ENCODE data around the gene C1orf159. TPM values are rescaled to one million over a fixed set of nuclear protein-coding genes. Genes with fewer than 3 reads are reported as not detected.

Gene C1orf159
- total RNA-seq, 1 experiment from 2014 or later, result 15.7 TPM

GRCh38 chr1:1161078-1161682 is 45.3 kb upstream of the C1orf159 start:
- TF ChIP-seq CTCF (IDR thresholded peaks at IDR 0.05; ENCODE audit: unreplicated experiment), result no peak
- no peak overlapping the region for H3K27ac Mint-ChIP-seq (ENCODE audit: low read depth, unreplicated experiment)
- no peaks in the 10 kb centered on the region for H3K4me1 Mint-ChIP-seq (ENCODE audit: insufficient read depth, unreplicated experiment)

GRCh38 chr1:1160281-1160930 is 44.5 kb upstream of the C1orf159 start:
- Mint-ChIP-seq H3K36me3 (ENCODE audit: insufficient read depth, unreplicated experiment) (no peaks in the 10 kb centered on the region), H3K27me3 (ENCODE audit: insufficient read depth, unreplicated experiment) (no peaks in the 10 kb centered on the region), H3K27ac (ENCODE audit: low read depth, unreplicated experiment) (no peak overlapping the region), H3K4me3 (ENCODE audit: unreplicated experiment) (no peak overlapping the region), H3K9me3 (ENCODE audit: unreplicated experiment) (no peaks in the 10 kb centered on the region), H3K4me1 (ENCODE audit: insufficient read depth, unreplicated experiment) (no peaks in the 10 kb centered on the region)
- intact Hi-C loops (cut with micrococcal nuclease), result no loop called here
- ChIA-PET POLR2A (no interaction called here), CTCF (no interaction called here)
- BruUV-seq (replicated peaks), result no TSS peak
- no peak for DNase-seq (ENCODE audit: unreplicated experiment)
- TF ChIP-seq CTCF (IDR thresholded peaks at IDR 0.05; ENCODE audit: unreplicated experiment), result no peak

More at GRCh38 chr1:1161078-1161682, 45.3 kb upstream of the C1orf159 start:
- Mint-ChIP-seq H3K4me3 (ENCODE audit: unreplicated experiment) (no peak overlapping the region), H3K9me3 (ENCODE audit: unreplicated experiment) (no peaks in the 10 kb centered on the region), H3K27me3 (ENCODE audit: insufficient read depth, unreplicated experiment) (no peaks in the 10 kb centered on the region), H3K36me3 (ENCODE audit: insufficient read depth, unreplicated experiment) (no peaks in the 10 kb centered on the region)
- BruUV-seq (replicated peaks), result no TSS peak
- ChIA-PET CTCF (no interaction called here), POLR2A (no interaction called here)
- no peak for DNase-seq (ENCODE audit: unreplicated experiment)
- intact Hi-C loops (cut with micrococcal nuclease), result no loop called here

- Mint-ChIP-seq H3K36me3 (ENCODE audit: insufficient read depth, unreplicated experiment) (no peaks in the 10 kb centered on the region), H3K4me3 (ENCODE audit: unreplicated experiment) (peak overlapping the region; percentile 63), H3K4me1 (ENCODE audit: insufficient read depth, unreplicated experiment) (no peaks in the 10 kb centered on the region), H3K27me3 (ENCODE audit: insufficient read depth, unreplicated experiment) (no peaks in the 10 kb centered on the region), H3K27ac (ENCODE audit: low read depth, unreplicated experiment) (no peak overlapping the region), H3K9me3 (ENCODE audit: unreplicated experiment) (peaks cover 6% of the 10 kb centered on the region)
- ChIA-PET POLR2A (no interaction called here), CTCF (no interaction called here)
- DNase-seq (ENCODE audit: unreplicated experiment), result peak; percentile 19
- intact Hi-C loops (cut with micrococcal nuclease), result no loop called here
- BruUV-seq (replicated peaks), result no TSS peak
- no peak for TF ChIP-seq CTCF (IDR thresholded peaks at IDR 0.05; ENCODE audit: unreplicated experiment)
These were observed 42.2 kb upstream of the C1orf159 start for GRCh38 chr1:1157914-1158710.

- intact Hi-C loops (cut with micrococcal nuclease), result no loop called here
- ChIA-PET POLR2A (no interaction called here), CTCF (no interaction called here)
These were observed 41.6 kb upstream of the C1orf159 start for GRCh38 chr1:1157426-1157913.

More at GRCh38 chr1:1157426-1157913, 41.6 kb upstream of the C1orf159 start:
- no peak overlapping the region for H3K27ac Mint-ChIP-seq (ENCODE audit: low read depth, unreplicated experiment)
- peak overlapping the region; percentile 63 for H3K4me3 Mint-ChIP-seq (ENCODE audit: unreplicated experiment)
- no peaks in the 10 kb centered on the region for H3K27me3 Mint-ChIP-seq (ENCODE audit: insufficient read depth, unreplicated experiment)
- H3K9me3 Mint-ChIP-seq (ENCODE audit: unreplicated experiment), result peaks cover 13% of the 10 kb centered on the region
- BruUV-seq (replicated peaks), result TSS peak; percentile 81
- no peaks in the 10 kb centered on the region for H3K4me1 Mint-ChIP-seq (ENCODE audit: insufficient read depth, unreplicated experiment)
- no peak for TF ChIP-seq CTCF (IDR thresholded peaks at IDR 0.05; ENCODE audit: unreplicated experiment)
- peak; percentile 93 for DNase-seq (ENCODE audit: unreplicated experiment)
- no peaks in the 10 kb centered on the region for H3K36me3 Mint-ChIP-seq (ENCODE audit: insufficient read depth, unreplicated experiment)
